Liver (tissue), 9 donors: ENCODE measurements around the gene APBA2. TPM values are rescaled to one million over a fixed set of nuclear protein-coding genes. Genes with fewer than 3 reads are reported as not detected.

Source experiments
- DNase-seq: peaks from one replicate; pipeline ENCODE4 v3.0.0-alpha.2; 2017; ENCODE audit warnings: low spot score
- H3K27ac ChIP-seq, 2 donors: one replicate each; pipeline ENCODE4 v1.7.0; 2013; ENCODE audit warnings: inconsistent platforms in 2 of 2, low read length in 2 of 2, control low read depth in 1 of 2, low read depth in 1 of 2, mild to moderate bottlenecking in 1 of 2
- H3K27me3 ChIP-seq, 4 donors: one replicate each; pipeline versions ENCODE4 v1.6.1 to v1.7.0; 2013; ENCODE audit warnings: low read length in 3 of 4, inconsistent platforms in 1 of 4, mild to moderate bottlenecking in 1 of 4, moderate library complexity in 1 of 4; ENCODE audit not compliant: control insufficient read depth in 4 of 4, insufficient read depth in 4 of 4
- H3K36me3 ChIP-seq, 4 donors: one replicate each; pipeline versions ENCODE4 v1.6.1 to v1.7.0; 2013; ENCODE audit warnings: low read length in 3 of 4, mild to moderate bottlenecking in 3 of 4, low read depth in 1 of 4, moderate library complexity in 1 of 4; ENCODE audit not compliant: control insufficient read depth in 4 of 4, insufficient read depth in 3 of 4
- H3K4me1 ChIP-seq, 4 donors: one replicate each; pipeline versions ENCODE4 v1.6.1 to v1.7.0; 2013; ENCODE audit warnings: low read length in 3 of 4, mild to moderate bottlenecking in 3 of 4, moderate library complexity in 1 of 4; ENCODE audit not compliant: control insufficient read depth in 4 of 4, insufficient read depth in 4 of 4
- H3K4me3 ChIP-seq, 3 donors: one replicate each; pipeline versions ENCODE4 v1.6.1 to v1.7.0; 2013; ENCODE audit warnings: low read length in 3 of 3, control low read depth in 1 of 3, low read depth in 1 of 3, mild to moderate bottlenecking in 1 of 3
- H3K9ac ChIP-seq, 2 donors: one replicate each; pipeline ENCODE4 v1.7.0; 2013; ENCODE audit warnings: low read length in 2 of 2, mild to moderate bottlenecking in 2 of 2, moderate library complexity in 2 of 2, control low read depth in 1 of 2, low read depth in 1 of 2
- H3K9me3 ChIP-seq, 4 donors: one replicate each; pipeline versions ENCODE4 v1.6.1 to v1.7.0; 2013; ENCODE audit warnings: low read length in 3 of 4; ENCODE audit not compliant: control insufficient read depth in 4 of 4
- ATF3 ChIP-seq: IDR thresholded peaks from 2 replicates; pipeline ENCODE4 v1.6.1; 2016; ENCODE audit warnings: antibody characterized with exemption
- FOXA1 ChIP-seq: IDR thresholded peaks from 2 replicates; pipeline ENCODE4 v1.6.1; 2016; ENCODE audit warnings: antibody characterized with exemption
- FOXA2 ChIP-seq: IDR thresholded peaks from 2 replicates; pipeline ENCODE4 v1.6.1; 2016; ENCODE audit warnings: antibody characterized with exemption
- GABPA ChIP-seq, 2 donors: IDR thresholded peaks in 1 of 2; conservative IDR thresholded peaks in 1 of 2; 2 replicates each; pipeline ENCODE4 v1.6.1; 2016; ENCODE audit warnings: antibody characterized with exemption in 2 of 2, mild to moderate bottlenecking in 1 of 2, moderate library complexity in 1 of 2
- HNF4A ChIP-seq, 2 donors: conservative IDR thresholded peaks; 2 replicates each; pipeline ENCODE4 v1.6.1; 2016; ENCODE audit warnings: antibody characterized with exemption in 2 of 2, mild to moderate bottlenecking in 2 of 2
- HNF4G ChIP-seq: IDR thresholded peaks from 2 replicates; pipeline ENCODE4 v1.6.1; 2016; ENCODE audit warnings: antibody characterized with exemption
- JUND ChIP-seq, 2 donors: IDR thresholded peaks; 2 replicates each; pipeline ENCODE4 v1.6.1; 2016; ENCODE audit warnings: antibody characterized with exemption in 2 of 2
- MAX ChIP-seq: IDR thresholded peaks from 2 replicates; pipeline ENCODE4 v1.6.1; 2016; ENCODE audit warnings: antibody characterized with exemption
- NR2F2 ChIP-seq: IDR thresholded peaks from 2 replicates; pipeline ENCODE4 v1.6.1; 2016; ENCODE audit warnings: antibody characterized with exemption
- RAD21 ChIP-seq, 2 donors: IDR thresholded peaks; 2 replicates each; pipeline ENCODE4 v1.6.1; 2016; ENCODE audit warnings: antibody characterized with exemption in 2 of 2, mild to moderate bottlenecking in 2 of 2
- REST ChIP-seq: IDR thresholded peaks from 2 replicates; pipeline ENCODE4 v1.6.1; 2016; ENCODE audit warnings: antibody characterized with exemption, mild to moderate bottlenecking
- RXRA ChIP-seq, 2 donors: IDR thresholded peaks; 2 replicates each; pipeline ENCODE4 v1.6.1; 2017 to 2018; ENCODE audit warnings: antibody characterized with exemption in 2 of 2, mild to moderate bottlenecking in 1 of 2
- SP1 ChIP-seq: IDR thresholded peaks from 2 replicates; pipeline ENCODE4 v1.6.1; 2018; ENCODE audit warnings: antibody characterized with exemption, mild to moderate bottlenecking
- TAF1 ChIP-seq: conservative IDR thresholded peaks from 2 replicates; pipeline ENCODE4 v1.6.1; 2016; ENCODE audit warnings: antibody characterized with exemption, mild to moderate bottlenecking
- ZBTB33 ChIP-seq: IDR thresholded peaks from 2 replicates; pipeline ENCODE4 v1.6.1; 2016; ENCODE audit warnings: antibody characterized with exemption
- WGBS: extraction: QIAGEN DNeasy Blood & Tissue Kit; methylation state at CpG from one replicate; pipeline ENCODE4 v1.1.7; 2013; 5-methylcytosine and 5-hydroxymethylcytosine counted together
- polyA plus RNA-seq, 2 donors: library from polyadenylated mRNA; stranded (reverse) in 1 of 2; unstranded in 1 of 2; fragments of 200-250 nt in 1 of 2; fragments of >200 nt in 1 of 2; fragmentation: Nextera tagmentation in 1 of 2; extraction: Ambion mirVana in 1 of 2; gene quantifications; one replicate each; pipeline versions ENCODE4 v1.2.1 to v1.2.3, GENCODE V29; 2013 to 2015
- total RNA-seq, 2 donors: library from RNA; depleted of rRNA; stranded (reverse); fragments of >200 nt; gene quantifications; one replicate each; pipeline ENCODE4 v1.2.3, GENCODE V29; 2014
- TF ChIP-seq, protein P1 (sequence below): fragments of 150-350 bp; IDR thresholded peaks from 2 replicates; pipeline ENCODE4 v1.5.1; 2017; ENCODE audit warnings: improper control_type of control experiment, low read depth, low read length; ENCODE audit not compliant: missing input control
- donor health status: healthy.
- donor health status: healthy.
- donor health status: healthy.
- donor health status: healthy.
- donor health status: healthy.

The APBA2 gene
- total and polyA plus RNA-seq, 4 donors: 0.38 to 2.9 (median 1.7) TPM

DNA sequence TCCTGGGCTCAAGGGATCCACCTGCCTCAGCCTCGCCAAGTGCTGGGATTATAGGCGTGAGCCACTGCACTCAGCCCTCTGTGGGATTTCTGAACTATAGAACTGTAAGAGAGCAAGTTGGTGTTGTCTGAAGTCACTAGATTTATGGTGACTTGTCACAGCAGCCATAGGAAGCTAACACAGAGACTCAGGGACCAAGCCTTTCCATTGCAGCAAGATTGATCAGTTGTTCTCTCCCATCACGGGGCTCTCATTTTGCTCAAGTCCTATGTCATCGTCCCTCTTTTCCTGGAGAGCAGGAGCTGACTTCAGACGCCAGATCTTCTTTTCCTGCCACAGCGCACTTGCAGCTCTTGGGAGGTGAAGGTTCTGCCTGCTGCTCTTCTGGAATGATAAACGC lies 61.0 kb downstream of the APBA2 start:
- TF ChIP-seq RAD21 (IDR thresholded peaks at IDR 0.05) (no peak), NR2F2 (no peak), TAF1 (no peak), HNF4G (no peak), ZBTB33 (no peak), FOXA1 (no peak), FOXA2 (no peak), MAX (no peak), RXRA (IDR thresholded peaks at IDR 0.05) (no peak), SP1 (no peak), GABPA (IDR thresholded peaks at IDR 0.05 in 1 of 2, conservative IDR thresholded peaks at IDR 0.05 in 1 of 2) (no peak), REST (no peak), ATF3 (no peak)
- TF ChIP-seq, protein P1, sequence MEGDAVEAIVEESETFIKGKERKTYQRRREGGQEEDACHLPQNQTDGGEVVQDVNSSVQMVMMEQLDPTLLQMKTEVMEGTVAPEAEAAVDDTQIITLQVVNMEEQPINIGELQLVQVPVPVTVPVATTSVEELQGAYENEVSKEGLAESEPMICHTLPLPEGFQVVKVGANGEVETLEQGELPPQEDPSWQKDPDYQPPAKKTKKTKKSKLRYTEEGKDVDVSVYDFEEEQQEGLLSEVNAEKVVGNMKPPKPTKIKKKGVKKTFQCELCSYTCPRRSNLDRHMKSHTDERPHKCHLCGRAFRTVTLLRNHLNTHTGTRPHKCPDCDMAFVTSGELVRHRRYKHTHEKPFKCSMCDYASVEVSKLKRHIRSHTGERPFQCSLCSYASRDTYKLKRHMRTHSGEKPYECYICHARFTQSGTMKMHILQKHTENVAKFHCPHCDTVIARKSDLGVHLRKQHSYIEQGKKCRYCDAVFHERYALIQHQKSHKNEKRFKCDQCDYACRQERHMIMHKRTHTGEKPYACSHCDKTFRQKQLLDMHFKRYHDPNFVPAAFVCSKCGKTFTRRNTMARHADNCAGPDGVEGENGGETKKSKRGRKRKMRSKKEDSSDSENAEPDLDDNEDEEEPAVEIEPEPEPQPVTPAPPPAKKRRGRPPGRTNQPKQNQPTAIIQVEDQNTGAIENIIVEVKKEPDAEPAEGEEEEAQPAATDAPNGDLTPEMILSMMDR: no peak
- Histone ChIP-seq H3K27ac (no peak overlapping the region), H3K36me3 (no peaks in the 10 kb centered on the region), H3K9ac (no peak overlapping the region), H3K9me3 (peaks cover 0 to 2% (median 0%) of the 10 kb centered on the region in 4 donors), H3K27me3 (no peaks in the 10 kb centered on the region), H3K4me1 (no peaks in the 10 kb centered on the region), H3K4me3 (no peak overlapping the region)
- WGBS: 92% methylated on average over 7 of the region's 7 CpGs
- no peak for DNase-seq

- no peak overlapping the region for H3K27ac ChIP-seq
Measured at GRCh38 chr15:28947221-28947674, 61.5 kb downstream of the APBA2 start.

More at GRCh38 chr15:28947221-28947674, 61.5 kb downstream of the APBA2 start:
- DNase-seq: no peak
- TF ChIP-seq RXRA (IDR thresholded peaks at IDR 0.05) (no peak), TAF1 (no peak), REST (no peak), JUND (IDR thresholded peaks at IDR 0.05) (no peak), HNF4A (conservative IDR thresholded peaks at IDR 0.05) (no peak), HNF4G (no peak), SP1 (no peak), MAX (no peak), ATF3 (no peak)
- WGBS: 86% methylated on average over 7 of the region's 7 CpGs
- no peak overlapping the region for H3K9ac ChIP-seq
- no peaks in the 10 kb centered on the region for H3K27me3 ChIP-seq
- no peaks in the 10 kb centered on the region for H3K4me1 ChIP-seq
- no peak overlapping the region for H3K4me3 ChIP-seq
- H3K36me3 ChIP-seq: no peaks in the 10 kb centered on the region
- H3K9me3 ChIP-seq: peaks cover 0 to 2% (median 0%) of the 10 kb centered on the region in 4 donors
